ENCODE data around the gene ZFYVE27.

Gene ZFYVE27

DNA sequence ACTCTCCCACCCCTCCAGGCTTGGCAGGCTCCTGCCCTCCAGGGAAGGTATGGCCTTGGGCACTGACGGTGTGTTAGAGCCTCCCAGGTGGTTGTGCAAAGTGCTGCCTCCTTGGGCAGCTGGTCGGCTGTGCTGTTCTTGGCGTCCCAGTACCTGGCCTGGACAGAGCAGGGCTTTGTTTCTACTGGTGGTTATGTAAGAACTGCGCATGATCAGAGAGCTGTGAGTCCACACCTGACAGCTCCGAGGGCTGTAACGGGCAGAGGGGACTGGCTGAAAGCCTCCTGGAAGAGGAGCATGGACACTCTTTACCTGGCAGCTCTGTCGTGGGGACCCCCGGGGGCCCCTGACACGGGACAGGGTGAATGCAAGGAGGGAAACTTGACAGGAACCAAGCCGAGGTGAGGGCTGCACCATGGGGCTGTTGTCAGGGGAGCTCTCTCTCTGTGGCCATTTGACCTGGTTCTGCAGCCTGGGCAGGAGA is 37.9 kb downstream of the ZFYVE27 start:
- Histone ChIP-seq H3K4me1 (no peaks in the 10 kb centered on the region), H3K4me3 (ENCODE audit: low read depth, low read length) (no peak overlapping the region), H3K9me3 (no peaks in the 10 kb centered on the region), H3K36me3 (no peaks in the 10 kb centered on the region), H3K27me3 (peaks cover 44% of the 10 kb centered on the region)
- TF ChIP-seq CTCF (IDR thresholded peaks at IDR 0.05; ENCODE audit: low read depth, low read length): no peak
- DNase-seq: no peak

- Histone ChIP-seq H3K4me3 (ENCODE audit: low read depth, low read length) (no peak overlapping the region), H3K36me3 (no peaks in the 10 kb centered on the region), H3K9me3 (no peaks in the 10 kb centered on the region), H3K4me1 (no peaks in the 10 kb centered on the region), H3K27me3 (peaks cover 21% of the 10 kb centered on the region)
- no peak for DNase-seq
- no peak for TF ChIP-seq CTCF (IDR thresholded peaks at IDR 0.05; ENCODE audit: low read depth, low read length)
These were observed 40.2 kb downstream of the ZFYVE27 start for GRCh38 chr10:97777143-97777542.

- Histone ChIP-seq H3K36me3 (no peaks in the 10 kb centered on the region), H3K27me3 (peaks cover 6% of the 10 kb centered on the region), H3K4me3 (ENCODE audit: low read depth, low read length) (no peak overlapping the region), H3K4me1 (no peaks in the 10 kb centered on the region), H3K9me3 (no peaks in the 10 kb centered on the region)
- no peak for DNase-seq
- TF ChIP-seq CTCF (IDR thresholded peaks at IDR 0.05; ENCODE audit: low read depth, low read length): no peak
These were observed 41.7 kb downstream of the ZFYVE27 start for GRCh38 chr10:97778452-97779302.

DNA sequence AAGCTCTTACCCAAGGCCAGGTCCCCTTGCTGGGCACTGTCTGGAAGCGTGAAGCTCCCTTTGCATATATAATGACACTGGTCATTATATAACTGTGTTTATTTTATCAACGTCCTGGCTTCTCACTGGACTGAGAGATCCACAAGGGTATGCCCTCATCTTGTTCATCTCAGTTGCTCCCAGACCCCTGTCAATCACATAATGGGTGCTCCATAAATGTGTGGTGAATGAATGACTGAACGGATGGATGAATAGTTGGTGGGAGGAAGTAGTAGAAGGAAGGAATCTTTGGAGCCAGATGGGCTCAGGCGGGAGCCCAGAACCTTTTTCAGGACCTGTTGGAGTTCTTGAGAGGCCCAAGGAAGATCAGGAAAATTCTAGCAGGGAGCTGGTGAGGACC is 42.6 kb downstream of the ZFYVE27 start:
- DNase-seq: no peak
- H3K9me3 ChIP-seq: no peaks in the 10 kb centered on the region
- H3K36me3 ChIP-seq: no peaks in the 10 kb centered on the region
- no peak overlapping the region for H3K4me3 ChIP-seq (ENCODE audit: low read depth, low read length)
- no peak for TF ChIP-seq CTCF (IDR thresholded peaks at IDR 0.05; ENCODE audit: low read depth, low read length)
- H3K4me1 ChIP-seq: no peaks in the 10 kb centered on the region
- no peaks in the 10 kb centered on the region for H3K27me3 ChIP-seq

- H3K36me3 ChIP-seq: no peaks in the 10 kb centered on the region
- H3K4me3 ChIP-seq (ENCODE audit: low read depth, low read length): no peak overlapping the region
- H3K9me3 ChIP-seq: no peaks in the 10 kb centered on the region
- no peak for DNase-seq
- no peaks in the 10 kb centered on the region for H3K27me3 ChIP-seq
- no peak for TF ChIP-seq CTCF (IDR thresholded peaks at IDR 0.05; ENCODE audit: low read depth, low read length)
- no peaks in the 10 kb centered on the region for H3K4me1 ChIP-seq
These were observed 43.0 kb downstream of the ZFYVE27 start for GRCh38 chr10:97779975-97780374.

Measured in BE2C (cell line).